CD1c-positive myeloid dendritic cell (primary cell): ENCODE measurements around the gene TCEANC.
"Not testable (repeated sequence)": the region's sequence is repeated elsewhere in the genome, so short reads cannot be mapped to it uniquely, and the experiment has no call there.

Source experiments
- DNase-seq: peaks from one replicate; pipeline ENCODE4 v3.0.0-alpha.2; 2016; ENCODE audit errors: extremely low spot score

The TCEANC gene

GRCh38 chrX:13655674-13656073, 2.7 kb downstream of the TCEANC start:
- DNase-seq: no peak

DNA sequence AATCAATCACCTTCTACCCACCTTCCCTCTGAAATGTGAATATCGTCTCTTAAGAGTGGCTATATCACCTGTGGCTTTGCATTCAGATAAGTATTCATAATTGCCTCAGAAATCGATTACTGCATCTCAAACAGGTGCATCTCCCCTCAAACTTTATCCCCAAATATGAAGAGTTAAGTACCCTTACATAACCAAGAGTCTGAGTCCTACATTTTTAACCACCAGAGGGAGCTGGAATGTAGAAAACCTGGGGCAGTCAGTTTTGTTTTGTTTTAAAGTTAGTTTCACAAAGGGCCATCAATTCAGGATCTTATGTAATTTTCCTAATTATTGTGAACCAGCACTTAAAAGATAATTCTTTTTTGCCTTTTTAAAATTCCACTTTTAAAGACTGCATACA, 5.7 kb downstream of the TCEANC start:
- DNase-seq: peak; percentile 67

DNA sequence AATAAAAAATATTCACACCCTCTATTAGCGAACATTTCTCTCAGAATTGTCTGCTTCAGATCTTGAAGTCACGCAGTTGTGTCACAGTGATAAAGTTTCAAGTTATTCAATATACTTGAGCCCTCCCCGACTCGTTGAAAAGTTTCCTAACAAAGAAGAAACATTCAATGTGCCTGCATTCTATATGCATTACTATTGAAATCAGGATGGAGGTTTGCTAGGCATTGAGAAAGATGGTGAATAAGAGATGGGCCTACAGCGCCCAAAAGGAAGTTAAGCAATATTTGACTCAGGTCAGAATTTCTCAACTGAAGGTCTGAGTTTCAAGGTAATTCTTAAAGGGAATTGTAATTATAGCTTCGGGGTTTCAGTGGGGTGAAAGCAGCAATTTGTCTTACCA, 6.1 kb downstream of the TCEANC start:
- DNase-seq: peak; percentile 37

- DNase-seq: no peak
These were observed 8.9 kb downstream of the TCEANC start for GRCh38 chrX:13661735-13662288.

GRCh38 chrX:13662355-13662791, 9.4 kb downstream of the TCEANC start:
- no peak for DNase-seq

GRCh38 chrX:13664020-13664419, 11.1 kb downstream of the TCEANC start:
- DNase-seq: no peak

DNA sequence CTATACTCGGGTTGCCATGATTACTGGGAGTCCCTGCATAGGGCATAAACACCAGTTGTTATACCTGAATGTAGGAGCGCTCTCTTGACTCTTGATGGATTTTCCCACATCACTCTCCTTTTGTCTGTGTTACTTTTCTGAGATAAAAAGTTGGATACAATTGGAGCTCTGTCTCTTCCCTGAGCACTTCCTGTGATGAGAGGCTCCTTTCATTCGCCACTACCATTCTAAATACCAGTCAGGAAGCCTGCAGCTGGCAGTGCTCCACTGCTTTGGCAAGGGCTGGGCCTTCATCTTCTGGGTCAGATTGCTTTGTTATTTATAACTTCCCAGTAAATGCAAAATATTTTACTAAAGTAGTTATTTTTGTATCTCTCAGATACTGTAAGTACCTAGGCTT, 13.9 kb downstream of the TCEANC start:
- DNase-seq: no peak

DNA sequence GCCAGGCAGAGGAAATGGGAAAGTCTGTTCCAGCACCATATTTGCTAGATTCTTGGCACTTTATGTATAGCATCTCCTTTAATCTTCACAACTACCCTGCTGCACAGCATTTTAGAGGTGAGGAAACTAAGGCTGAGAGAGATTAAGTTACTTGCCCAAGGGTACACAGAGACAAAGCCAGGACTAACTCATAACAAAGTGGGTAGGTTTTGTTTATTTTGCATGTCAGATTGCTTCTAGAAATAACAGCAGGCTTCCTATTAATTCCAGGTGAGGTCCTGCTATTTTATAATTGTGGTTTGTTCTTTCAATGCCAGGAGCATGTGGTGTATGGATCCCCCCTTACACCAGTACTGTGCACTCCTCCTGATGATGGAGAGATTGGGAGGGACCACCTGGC, 15.0 kb downstream of the TCEANC start:
- no peak for DNase-seq

GRCh38 chrX:13669246-13669737, 16.4 kb downstream of the TCEANC start:
- DNase-seq: peak; percentile 83

DNA sequence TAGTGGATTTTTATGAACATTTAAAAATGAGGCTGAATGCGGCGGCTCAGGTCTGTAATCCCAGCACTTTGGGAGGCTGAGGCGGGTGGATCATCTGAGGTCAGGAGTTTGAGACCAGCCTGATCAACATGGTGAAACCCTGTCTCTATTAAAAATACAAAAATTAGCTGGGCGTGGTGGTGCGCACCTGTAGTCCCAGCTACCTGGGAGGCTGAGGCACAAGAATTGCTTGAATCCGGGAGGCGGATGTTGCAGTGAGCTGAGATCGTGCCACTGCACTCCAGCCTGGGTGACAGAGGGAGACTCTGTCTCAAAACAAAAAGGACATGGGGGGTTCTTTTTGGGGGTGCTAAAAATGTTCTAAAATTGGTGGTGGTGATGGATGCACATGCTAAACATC, 16.8 kb downstream of the TCEANC start:
- not testable (repeated sequence) for DNase-seq

DNA sequence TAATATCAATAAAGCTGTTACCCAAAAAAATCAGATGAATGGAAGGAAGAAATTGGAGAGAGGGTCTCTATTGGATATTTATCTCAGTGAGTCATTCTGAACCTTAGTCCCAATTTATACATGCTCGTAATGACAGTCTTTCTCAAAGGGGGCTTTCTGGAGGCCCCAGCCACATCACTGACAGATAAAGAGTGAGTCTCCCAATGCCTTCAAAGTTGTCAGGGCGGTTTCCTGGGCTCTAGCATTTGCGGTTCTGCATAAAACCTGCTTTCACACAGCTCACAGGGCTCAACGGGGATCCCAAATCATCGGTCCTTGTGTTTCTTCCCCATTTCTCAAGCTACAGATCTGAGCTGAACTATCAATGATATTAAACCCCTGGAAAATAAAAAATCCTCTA, 17.3 kb downstream of the TCEANC start:
- DNase-seq: no peak

- no peak for DNase-seq
These were observed 20.1 kb downstream of the TCEANC start for GRCh38 chrX:13673016-13673415.

- no peak for DNase-seq
These were observed 23.9 kb downstream of the TCEANC start for GRCh38 chrX:13676885-13677284.

GRCh38 chrX:13679700-13680099, 26.8 kb downstream of the TCEANC start:
- DNase-seq: not testable (repeated sequence)

DNA sequence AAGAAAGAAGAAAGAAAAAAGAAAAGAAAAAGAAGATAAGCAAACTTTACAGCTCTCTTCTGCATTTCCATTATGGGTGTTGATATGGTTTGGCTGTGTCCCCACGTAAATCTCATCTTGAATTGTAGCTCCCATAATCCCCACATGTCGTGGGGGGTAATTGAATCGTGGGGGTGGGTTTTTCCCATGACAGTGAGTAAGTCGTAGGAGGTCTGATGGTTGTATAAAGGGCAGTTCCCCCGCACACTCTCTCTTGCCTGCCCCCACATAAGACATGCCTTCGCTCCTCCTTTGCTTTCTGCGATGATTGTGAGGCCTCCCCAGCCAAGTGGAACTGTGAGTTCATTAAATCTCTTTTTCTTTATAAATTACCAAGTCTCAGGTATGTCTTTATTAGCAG, 28.7 kb downstream of the TCEANC start:
- no peak for DNase-seq

- DNase-seq: no peak
These were observed 31.4 kb downstream of the TCEANC start for GRCh38 chrX:13684361-13684760.

- DNase-seq: no peak
These were observed 32.3 kb downstream of the TCEANC start for GRCh38 chrX:13685126-13685763.

DNA sequence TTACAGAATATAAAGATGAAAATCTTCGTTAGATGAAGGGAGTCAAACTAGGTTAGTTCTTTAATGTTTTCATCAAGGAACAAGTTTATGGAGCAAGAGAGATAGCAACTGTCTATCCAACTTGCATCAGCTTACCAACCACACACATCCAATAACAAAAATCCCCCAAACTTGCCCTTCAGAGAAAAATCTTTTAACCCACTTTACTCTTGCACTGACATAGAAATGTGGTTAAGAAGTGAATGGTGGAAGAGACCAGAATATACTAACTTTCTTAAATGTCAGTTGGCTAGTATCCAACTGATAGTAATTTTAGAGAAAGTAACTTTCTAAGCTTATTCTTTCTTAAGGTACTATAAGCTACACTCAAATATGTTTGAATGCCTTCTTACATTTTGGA, 34.3 kb downstream of the TCEANC start:
- no peak for DNase-seq

DNA sequence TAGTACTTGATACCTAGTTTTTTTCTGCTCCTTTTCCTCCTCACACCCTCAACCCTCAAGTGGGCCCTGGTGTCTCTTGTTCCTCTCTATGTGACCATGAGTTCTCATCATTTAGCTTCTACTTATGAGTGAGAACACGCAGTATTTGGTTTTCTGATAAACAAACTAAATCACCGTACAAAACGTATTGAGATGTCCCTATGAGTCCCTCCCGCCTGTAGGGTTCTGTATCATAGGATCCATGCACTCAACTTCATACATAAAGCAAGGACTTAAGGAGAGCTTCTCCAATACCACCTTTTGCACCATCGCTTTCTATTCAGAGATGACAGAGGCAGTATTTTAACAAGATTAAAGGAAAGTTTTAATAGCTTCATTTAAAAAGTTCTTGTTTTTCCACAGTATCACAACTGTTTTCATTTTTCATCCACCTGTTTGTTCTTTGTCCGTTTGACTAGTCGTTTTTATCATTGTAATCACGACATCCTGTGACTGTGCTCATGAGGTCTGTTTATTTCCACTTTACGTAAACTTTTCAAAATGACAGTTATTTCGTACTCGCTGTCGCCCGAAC, 35.5 kb downstream of the TCEANC start:
- DNase-seq: no peak

DNA sequence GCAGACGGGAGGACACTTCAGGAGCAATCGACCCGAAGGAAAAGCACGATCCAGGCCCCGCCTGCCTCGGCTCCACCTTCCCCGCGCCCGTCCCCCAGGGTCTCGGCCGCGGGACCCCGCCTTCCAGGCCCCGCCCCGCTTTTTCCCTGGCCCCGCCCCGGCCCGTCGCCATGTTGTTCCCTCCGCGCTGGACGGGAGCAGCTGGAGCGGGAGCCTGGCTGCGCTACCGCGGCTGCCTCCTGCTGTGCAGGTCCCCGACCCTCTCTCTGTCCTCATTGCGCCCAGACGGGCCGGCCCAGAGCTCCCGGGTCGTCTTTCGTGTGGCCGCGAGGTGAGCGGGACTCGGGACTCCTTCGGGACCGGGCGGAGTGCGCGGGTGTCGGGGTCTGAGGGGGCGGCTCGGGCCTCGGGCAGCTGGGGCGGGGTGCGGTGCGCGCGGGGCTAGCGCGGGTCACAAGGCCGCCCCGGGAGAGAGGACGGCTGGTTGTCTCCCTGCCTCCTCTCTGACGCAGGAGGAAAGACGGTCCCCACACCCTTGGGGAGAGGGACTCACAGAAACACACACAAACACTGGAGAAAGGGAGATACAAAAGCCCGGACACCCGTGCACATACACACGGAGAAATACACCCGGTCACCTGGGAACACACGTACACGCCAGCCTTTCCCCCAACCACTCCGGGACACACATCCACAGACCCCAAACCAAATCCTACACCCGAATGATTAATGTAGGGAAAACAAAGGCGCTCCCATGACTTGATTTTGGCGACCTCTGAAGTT, 36.2 kb downstream of the TCEANC start, which contains the start of gene RAB9A:
Gene RAB9A, plus strand, starts transcription at position 171 of the 783 bp plus-strand sequence. CDS start 19,619 bp downstream, outside the sequence.
- peak; percentile 79 for DNase-seq

GRCh38 chrX:13689741-13690211, 36.8 kb downstream of the TCEANC start:
- peak; percentile 49 for DNase-seq

DNA sequence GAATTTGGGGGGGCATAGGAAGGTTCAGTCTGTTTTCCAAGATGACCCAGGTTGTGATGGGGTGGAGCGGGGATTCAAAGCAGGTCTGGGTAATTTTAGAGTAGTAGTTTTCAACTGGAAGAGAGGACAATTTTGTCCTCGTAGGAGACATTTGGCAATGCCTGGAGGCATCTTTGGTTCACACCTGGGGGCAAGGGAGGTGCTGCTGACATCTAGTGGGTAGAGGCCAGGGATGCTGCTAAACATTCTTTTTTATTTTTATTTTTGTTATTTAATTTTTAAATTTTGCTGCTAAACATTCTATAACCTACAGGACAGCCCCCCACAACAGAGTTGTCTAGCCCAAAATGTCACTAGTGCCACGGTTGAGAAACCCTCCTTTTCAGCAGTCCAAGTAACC, 37.9 kb downstream of the TCEANC start:
- no peak for DNase-seq
